Measurements from ENCODE around the gene FRYL. TPM values are rescaled to one million over a fixed set of nuclear protein-coding genes. Genes with fewer than 3 reads are reported as not detected.

FRYL gene
- total RNA-seq, 1 experiment from 2014 or later = 47.7 TPM

DNA sequence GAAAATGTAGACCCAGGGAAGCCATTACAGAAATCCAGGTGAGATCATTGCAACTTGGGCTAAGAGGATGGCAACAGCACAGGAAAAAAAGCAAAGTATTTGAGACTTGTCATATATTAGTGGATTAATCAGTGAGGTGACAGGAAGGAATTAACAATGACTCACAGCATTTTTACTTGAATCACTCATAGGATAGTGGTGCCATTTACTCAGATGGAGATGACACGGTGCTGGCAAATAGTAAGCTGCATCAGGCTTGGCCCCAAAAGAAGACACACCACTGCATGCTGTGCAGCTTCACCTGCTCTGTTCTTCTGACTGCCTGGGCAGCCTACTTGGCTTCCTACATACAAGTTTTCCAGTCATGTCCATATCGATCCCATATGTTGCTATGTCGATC lies 144.8 kb downstream of the FRYL start:
- BruUV-seq (replicated peaks) = no TSS peak
- ATAC-seq (peak; percentile 87), DNase-seq (ENCODE audit: low read depth, low spot score) (peak; percentile 38)
- peak overlapping the region; percentile 54 for H3K4me2 ChIP-seq (ENCODE audit: low read length)
- no peaks in the 10 kb centered on the region for H3K36me3 ChIP-seq (ENCODE audit: control insufficient read depth in 1 of 2, insufficient read depth in 2 of 2, low read length in 2 of 2)
- TF ChIP-seq CBX3 (IDR thresholded peaks at IDR 0.05; ENCODE audit: low read depth) (peak; percentile 82), ZNF274 (IDR thresholded peaks at IDR 0.05; ENCODE audit: low read depth, low read length) (no peak), CEBPB (IDR thresholded peaks at IDR 0.05; ENCODE audit: low read depth) (no peak), FOSL1 (IDR thresholded peaks at IDR 0.05; ENCODE audit: low read depth) (peak; percentile 78), JUND (IDR thresholded peaks at IDR 0.05) (peak; percentile 63), SP1 (IDR thresholded peaks at IDR 0.05; ENCODE audit: low read depth) (peak; percentile 48)
- TF ChIP-seq, protein P1, sequence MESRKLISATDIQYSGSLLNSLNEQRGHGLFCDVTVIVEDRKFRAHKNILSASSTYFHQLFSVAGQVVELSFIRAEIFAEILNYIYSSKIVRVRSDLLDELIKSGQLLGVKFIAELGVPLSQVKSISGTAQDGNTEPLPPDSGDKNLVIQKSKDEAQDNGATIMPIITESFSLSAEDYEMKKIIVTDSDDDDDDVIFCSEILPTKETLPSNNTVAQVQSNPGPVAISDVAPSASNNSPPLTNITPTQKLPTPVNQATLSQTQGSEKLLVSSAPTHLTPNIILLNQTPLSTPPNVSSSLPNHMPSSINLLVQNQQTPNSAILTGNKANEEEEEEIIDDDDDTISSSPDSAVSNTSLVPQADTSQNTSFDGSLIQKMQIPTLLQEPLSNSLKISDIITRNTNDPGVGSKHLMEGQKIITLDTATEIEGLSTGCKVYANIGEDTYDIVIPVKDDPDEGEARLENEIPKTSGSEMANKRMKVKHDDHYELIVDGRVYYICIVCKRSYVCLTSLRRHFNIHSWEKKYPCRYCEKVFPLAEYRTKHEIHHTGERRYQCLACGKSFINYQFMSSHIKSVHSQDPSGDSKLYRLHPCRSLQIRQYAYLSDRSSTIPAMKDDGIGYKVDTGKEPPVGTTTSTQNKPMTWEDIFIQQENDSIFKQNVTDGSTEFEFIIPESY (IDR thresholded peaks at IDR 0.05; ENCODE audit: extremely low read depth, insufficient replicate concordance, low read length) = no peak
- no peaks in the 10 kb centered on the region for H3K9me3 ChIP-seq (ENCODE audit: control insufficient read depth in 1 of 2, insufficient read depth in 1 of 2, low read depth in 1 of 2, low read length in 2 of 2)
- H3K27me3 ChIP-seq (ENCODE audit: insufficient read depth, low read length) = no peaks in the 10 kb centered on the region
- intact Hi-C loops (cut with micrococcal nuclease) = no loop called here
- no peaks in the 10 kb centered on the region for H3K9me2 ChIP-seq (ENCODE audit: insufficient read depth)
- no peak overlapping the region for H3K9ac ChIP-seq (ENCODE audit: low read length)
- H3K79me2 ChIP-seq (ENCODE audit: insufficient read depth, low read length) = peaks cover 20% of the 10 kb centered on the region
- no peak overlapping the region for H2AFZ ChIP-seq (ENCODE audit: low read depth, low read length, poor library complexity, severe bottlenecking)
- H3K4me3 ChIP-seq (replicated peaks in 1 of 2; ENCODE audit: low read depth in 1 of 2, low read length in 2 of 2) = no peak overlapping the region
- RAD21 ChIA-PET (ENCODE audit: low non-redundant PET in 1 of 2, low total read pairs in 2 of 2, uncharacterized antibody in 2 of 2, unreplicated experiment in 2 of 2) = no interaction called here
- no peak overlapping the region for H3K27ac ChIP-seq (ENCODE audit: low read depth, low read length)
- H4K20me1 ChIP-seq (ENCODE audit: insufficient read depth) = no peaks in the 10 kb centered on the region
- CTCF ChIA-PET = no interaction called here
- H3K4me1 ChIP-seq (ENCODE audit: control insufficient read depth in 1 of 2, insufficient read depth in 2 of 2, low read length in 2 of 2) = peaks cover 7 to 18% of the 10 kb centered on the region in 2 experiments
- POLR2A ChIA-PET = no interaction called here

DNA sequence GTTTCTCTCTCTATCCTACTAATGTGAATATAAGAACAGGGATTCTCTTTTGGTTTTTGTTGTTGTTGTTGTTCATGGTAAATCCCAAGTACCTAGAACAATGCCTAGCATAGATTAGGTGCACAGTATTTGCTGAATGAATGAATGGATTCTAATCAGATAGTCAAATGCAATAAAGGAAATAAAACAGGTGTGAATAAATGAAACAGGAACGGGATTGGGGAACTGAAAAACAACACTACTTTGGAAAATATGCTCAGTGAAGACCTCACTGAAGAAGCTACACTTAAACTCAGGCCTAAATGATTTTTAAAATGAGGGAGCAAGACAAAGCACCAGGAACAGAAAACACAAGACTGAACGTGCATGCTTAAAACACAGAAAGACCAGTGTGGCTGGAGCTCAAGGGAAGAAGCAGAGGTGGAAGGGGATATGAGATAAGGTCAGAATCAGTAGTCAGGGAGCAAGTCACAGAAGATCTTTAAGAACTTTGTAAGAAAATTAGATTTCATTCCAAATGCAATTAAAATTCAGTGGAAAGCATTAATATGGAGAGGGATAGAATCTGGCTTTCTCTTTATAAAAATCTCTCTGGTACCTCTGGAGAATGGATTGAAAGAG lies 145.3 kb downstream of the FRYL start:
- Histone ChIP-seq H3K9me2 (ENCODE audit: insufficient read depth) (no peaks in the 10 kb centered on the region), H3K4me3 (replicated peaks in 1 of 2; ENCODE audit: low read depth in 1 of 2, low read length in 2 of 2) (no peak overlapping the region), H2AFZ (ENCODE audit: low read depth, low read length, poor library complexity, severe bottlenecking) (no peak overlapping the region), H3K9me3 (ENCODE audit: control insufficient read depth in 1 of 2, insufficient read depth in 1 of 2, low read depth in 1 of 2, low read length in 2 of 2) (no peaks in the 10 kb centered on the region), H3K36me3 (ENCODE audit: control insufficient read depth in 1 of 2, insufficient read depth in 2 of 2, low read length in 2 of 2) (no peaks in the 10 kb centered on the region), H3K4me2 (ENCODE audit: low read length) (peak overlapping the region; percentile 54), H3K27ac (ENCODE audit: low read depth, low read length) (no peak overlapping the region), H3K9ac (ENCODE audit: low read length) (no peak overlapping the region), H3K27me3 (ENCODE audit: insufficient read depth, low read length) (no peaks in the 10 kb centered on the region), H3K79me2 (ENCODE audit: insufficient read depth, low read length) (peaks cover 19% of the 10 kb centered on the region), H3K4me1 (ENCODE audit: control insufficient read depth in 1 of 2, insufficient read depth in 2 of 2, low read length in 2 of 2) (peaks cover 7 to 18% of the 10 kb centered on the region in 2 experiments), H4K20me1 (ENCODE audit: insufficient read depth) (no peaks in the 10 kb centered on the region)
- RAD21 ChIA-PET (ENCODE audit: low non-redundant PET in 1 of 2, low total read pairs in 2 of 2, uncharacterized antibody in 2 of 2, unreplicated experiment in 2 of 2) = no interaction called here
- ATAC-seq (no peak; the same call in 1 of the 2 replicates), DNase-seq (ENCODE audit: low read depth, low spot score) (no peak)
- CTCF ChIA-PET = no interaction called here
- intact Hi-C loops (cut with micrococcal nuclease) = no loop called here
- no TSS peak for BruUV-seq (replicated peaks)
- POLR2A ChIA-PET = no interaction called here
- TF ChIP-seq, protein P2, sequence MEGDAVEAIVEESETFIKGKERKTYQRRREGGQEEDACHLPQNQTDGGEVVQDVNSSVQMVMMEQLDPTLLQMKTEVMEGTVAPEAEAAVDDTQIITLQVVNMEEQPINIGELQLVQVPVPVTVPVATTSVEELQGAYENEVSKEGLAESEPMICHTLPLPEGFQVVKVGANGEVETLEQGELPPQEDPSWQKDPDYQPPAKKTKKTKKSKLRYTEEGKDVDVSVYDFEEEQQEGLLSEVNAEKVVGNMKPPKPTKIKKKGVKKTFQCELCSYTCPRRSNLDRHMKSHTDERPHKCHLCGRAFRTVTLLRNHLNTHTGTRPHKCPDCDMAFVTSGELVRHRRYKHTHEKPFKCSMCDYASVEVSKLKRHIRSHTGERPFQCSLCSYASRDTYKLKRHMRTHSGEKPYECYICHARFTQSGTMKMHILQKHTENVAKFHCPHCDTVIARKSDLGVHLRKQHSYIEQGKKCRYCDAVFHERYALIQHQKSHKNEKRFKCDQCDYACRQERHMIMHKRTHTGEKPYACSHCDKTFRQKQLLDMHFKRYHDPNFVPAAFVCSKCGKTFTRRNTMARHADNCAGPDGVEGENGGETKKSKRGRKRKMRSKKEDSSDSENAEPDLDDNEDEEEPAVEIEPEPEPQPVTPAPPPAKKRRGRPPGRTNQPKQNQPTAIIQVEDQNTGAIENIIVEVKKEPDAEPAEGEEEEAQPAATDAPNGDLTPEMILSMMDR (IDR thresholded peaks at IDR 0.05 in 2 of 3, conservative IDR thresholded peaks at IDR 0.05 in 1 of 3; ENCODE audit: borderline replicate concordance in 1 of 3, insufficient read depth in 1 of 3, low read depth in 2 of 3, low read length in 2 of 3) = no peak
- TF ChIP-seq EZH2 (IDR thresholded peaks at IDR 0.05) (no peak), CEBPB (IDR thresholded peaks at IDR 0.05; ENCODE audit: low read depth) (no peak), RAD21 (IDR thresholded peaks at IDR 0.05; ENCODE audit: low read depth) (no peak), EGR1 (IDR thresholded peaks at IDR 0.05; ENCODE audit: low read depth) (no peak), POLR2A (IDR thresholded peaks at IDR 0.05; ENCODE audit: borderline replicate concordance, extremely low read depth, insufficient read depth, insufficient read length) (no peak)
- TF ChIP-seq, protein P3, sequence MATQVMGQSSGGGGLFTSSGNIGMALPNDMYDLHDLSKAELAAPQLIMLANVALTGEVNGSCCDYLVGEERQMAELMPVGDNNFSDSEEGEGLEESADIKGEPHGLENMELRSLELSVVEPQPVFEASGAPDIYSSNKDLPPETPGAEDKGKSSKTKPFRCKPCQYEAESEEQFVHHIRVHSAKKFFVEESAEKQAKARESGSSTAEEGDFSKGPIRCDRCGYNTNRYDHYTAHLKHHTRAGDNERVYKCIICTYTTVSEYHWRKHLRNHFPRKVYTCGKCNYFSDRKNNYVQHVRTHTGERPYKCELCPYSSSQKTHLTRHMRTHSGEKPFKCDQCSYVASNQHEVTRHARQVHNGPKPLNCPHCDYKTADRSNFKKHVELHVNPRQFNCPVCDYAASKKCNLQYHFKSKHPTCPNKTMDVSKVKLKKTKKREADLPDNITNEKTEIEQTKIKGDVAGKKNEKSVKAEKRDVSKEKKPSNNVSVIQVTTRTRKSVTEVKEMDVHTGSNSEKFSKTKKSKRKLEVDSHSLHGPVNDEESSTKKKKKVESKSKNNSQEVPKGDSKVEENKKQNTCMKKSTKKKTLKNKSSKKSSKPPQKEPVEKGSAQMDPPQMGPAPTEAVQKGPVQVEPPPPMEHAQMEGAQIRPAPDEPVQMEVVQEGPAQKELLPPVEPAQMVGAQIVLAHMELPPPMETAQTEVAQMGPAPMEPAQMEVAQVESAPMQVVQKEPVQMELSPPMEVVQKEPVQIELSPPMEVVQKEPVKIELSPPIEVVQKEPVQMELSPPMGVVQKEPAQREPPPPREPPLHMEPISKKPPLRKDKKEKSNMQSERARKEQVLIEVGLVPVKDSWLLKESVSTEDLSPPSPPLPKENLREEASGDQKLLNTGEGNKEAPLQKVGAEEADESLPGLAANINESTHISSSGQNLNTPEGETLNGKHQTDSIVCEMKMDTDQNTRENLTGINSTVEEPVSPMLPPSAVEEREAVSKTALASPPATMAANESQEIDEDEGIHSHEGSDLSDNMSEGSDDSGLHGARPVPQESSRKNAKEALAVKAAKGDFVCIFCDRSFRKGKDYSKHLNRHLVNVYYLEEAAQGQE (IDR thresholded peaks at IDR 0.05; ENCODE audit: low read depth) = no peak

Data from HCT116 (cell line).